ENCODE data around the gene TNFRSF21.

The TNFRSF21 gene

DNA sequence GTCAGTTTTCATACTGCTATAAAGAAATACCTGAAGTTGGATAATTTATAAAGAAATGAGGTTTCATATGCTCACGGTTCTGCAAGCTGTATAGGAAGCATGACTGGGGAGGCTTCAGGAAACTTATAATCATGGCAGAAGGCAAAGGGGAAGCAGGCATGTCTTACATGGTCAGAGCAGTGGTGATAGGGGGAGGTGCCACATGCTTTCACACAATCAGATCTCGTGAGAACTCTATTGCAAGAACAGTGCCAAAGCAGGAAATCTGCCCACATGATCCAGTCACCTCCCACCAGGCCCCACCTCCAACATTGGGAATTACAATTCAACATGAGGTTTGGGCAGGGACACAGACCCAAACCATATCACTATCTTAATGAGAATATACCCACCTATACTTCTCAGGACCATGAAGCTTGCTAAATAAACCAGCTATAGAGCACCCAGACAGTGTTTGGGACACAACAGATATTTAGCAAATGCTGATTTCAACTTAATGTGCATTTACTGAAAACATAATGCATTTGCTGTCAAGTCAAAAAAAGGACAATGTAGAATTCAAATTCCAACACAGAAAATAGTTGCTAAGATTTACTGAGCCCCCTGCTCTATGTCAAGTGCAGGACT, 63.8 kb downstream of the TNFRSF21 start:
- no peak overlapping the region for H3K4me3 ChIP-seq (ENCODE audit: low read depth, low read length)
- no peak for DNase-seq (ENCODE audit: low read depth, low spot score)
- in situ Hi-C loops (cut with HindIII; ENCODE audit: low sequenced_read_pairs): no loop called here
- TF ChIP-seq, protein P1, sequence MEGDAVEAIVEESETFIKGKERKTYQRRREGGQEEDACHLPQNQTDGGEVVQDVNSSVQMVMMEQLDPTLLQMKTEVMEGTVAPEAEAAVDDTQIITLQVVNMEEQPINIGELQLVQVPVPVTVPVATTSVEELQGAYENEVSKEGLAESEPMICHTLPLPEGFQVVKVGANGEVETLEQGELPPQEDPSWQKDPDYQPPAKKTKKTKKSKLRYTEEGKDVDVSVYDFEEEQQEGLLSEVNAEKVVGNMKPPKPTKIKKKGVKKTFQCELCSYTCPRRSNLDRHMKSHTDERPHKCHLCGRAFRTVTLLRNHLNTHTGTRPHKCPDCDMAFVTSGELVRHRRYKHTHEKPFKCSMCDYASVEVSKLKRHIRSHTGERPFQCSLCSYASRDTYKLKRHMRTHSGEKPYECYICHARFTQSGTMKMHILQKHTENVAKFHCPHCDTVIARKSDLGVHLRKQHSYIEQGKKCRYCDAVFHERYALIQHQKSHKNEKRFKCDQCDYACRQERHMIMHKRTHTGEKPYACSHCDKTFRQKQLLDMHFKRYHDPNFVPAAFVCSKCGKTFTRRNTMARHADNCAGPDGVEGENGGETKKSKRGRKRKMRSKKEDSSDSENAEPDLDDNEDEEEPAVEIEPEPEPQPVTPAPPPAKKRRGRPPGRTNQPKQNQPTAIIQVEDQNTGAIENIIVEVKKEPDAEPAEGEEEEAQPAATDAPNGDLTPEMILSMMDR (IDR thresholded peaks at IDR 0.05; ENCODE audit: low read depth, low read length): no peak

DNA sequence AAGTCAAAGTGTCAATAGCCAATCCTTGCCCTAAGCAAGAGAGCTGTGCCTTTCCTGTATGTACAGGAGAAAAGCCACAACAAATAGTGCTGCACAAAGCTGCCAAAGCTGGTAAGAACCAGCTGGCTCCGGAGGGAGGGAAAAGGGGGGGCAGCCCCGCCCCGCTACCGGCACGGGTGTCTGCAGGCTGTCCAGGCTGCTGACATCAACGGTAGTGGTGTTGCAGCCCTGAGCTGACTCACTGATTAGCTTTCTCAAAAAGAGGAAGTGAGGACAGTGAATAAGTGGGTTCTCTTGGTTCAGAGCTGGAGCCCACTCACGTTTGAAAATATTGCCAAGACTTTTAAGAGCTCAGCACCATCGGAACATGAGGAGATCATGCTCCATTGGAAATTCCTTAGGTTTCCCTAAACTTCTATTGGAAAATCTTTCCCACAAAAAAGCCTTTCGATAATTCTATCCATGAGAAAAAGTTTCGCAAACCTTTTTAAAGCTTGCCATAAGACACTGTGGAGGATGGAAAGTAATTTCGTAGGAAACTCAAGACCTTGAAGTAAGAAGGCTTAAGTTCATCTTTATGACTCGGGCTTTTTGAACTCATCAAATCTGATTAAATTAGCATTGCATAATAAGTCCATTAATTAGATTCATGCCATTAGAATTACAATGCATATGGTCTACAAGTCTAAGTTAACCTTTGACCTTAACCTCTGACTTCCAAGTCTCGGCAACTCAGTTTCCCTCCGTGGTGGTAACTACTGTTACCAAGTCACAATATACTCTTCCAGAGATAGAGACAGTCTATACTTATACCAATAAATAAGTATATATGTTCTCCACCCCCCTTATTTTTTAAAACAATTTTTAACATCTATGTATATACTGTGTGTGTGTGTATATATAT, 67.0 kb downstream of the TNFRSF21 start:
- no peak overlapping the region for H3K4me3 ChIP-seq (ENCODE audit: low read depth, low read length)
- in situ Hi-C loops (cut with HindIII; ENCODE audit: low sequenced_read_pairs): no loop called here
- DNase-seq (ENCODE audit: low read depth, low spot score): peak; percentile 93
- TF ChIP-seq, protein P1 (IDR thresholded peaks at IDR 0.05; ENCODE audit: low read depth, low read length): no peak

DNA sequence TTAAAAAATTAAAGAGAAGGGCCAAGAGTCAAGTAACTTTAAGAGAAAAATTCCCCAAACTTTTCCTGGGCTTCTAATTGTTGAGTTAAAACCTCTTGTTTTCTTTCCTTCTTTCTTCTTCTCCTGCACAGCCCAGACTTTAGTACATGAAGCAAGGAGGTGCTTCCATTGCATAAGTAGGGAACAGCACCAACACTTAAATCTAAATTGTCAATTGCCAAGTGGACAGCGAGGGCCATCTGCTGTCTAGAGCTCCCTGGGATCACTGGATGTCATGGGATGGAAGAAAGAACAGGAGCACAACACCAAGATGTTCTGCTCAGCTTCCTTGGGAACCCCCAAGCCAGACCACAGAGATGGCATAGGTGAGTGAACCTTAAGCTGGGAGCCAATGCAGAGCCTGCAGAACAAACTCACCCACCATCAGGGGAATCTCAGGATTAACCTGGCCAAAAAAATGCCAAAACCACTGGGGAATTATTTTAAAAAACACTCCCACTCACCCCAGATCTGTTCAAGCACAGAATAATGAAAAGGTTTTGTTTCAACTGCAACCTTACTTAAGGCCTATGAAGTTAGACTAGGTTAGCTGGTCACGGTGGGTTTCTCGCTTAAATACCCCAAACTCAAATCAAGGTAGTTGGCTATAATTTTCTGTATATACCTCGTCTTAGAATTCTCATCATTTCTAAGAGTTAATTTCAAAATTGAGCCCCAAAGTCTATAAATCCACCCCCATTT, 67.8 kb downstream of the TNFRSF21 start:
- DNase-seq (ENCODE audit: low read depth, low spot score): no peak
- TF ChIP-seq, protein P1 (IDR thresholded peaks at IDR 0.05; ENCODE audit: low read depth, low read length): no peak
- in situ Hi-C loops (cut with HindIII; ENCODE audit: low sequenced_read_pairs): no loop called here
- H3K4me3 ChIP-seq (ENCODE audit: low read depth, low read length): no peak overlapping the region

DNA sequence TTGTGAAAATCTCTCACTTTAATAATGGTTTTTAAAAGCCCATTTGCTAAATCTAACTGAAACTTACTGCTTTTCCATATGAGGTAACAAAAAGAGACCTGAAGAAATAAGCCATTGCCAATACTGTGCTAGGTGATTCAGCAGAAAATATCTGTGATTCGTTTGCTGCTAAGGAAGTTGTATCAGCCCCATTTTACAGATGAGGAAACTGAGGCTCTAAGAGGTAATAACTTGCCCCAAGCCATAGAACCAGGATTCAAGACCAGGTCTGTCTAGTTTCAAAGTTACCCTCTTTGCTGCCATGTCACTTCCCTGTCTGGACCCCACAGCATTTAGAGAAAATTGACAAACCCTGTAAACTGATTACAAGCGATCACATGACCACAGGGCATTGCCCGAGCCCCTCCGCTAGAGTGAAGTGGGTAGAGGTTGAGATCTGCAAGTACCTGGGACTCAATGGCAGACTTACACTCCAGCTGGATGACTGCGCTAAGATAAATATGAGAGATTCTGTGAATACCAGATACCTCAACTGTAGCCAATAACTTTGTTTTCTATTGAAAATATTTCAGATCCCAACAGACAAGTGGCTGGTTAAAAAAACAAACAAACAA, 69.3 kb downstream of the TNFRSF21 start:
- in situ Hi-C loops (cut with HindIII; ENCODE audit: low sequenced_read_pairs): no loop called here
- no peak overlapping the region for H3K4me3 ChIP-seq (ENCODE audit: low read depth, low read length)
- DNase-seq (ENCODE audit: low read depth, low spot score): no peak
- TF ChIP-seq, protein P1 (IDR thresholded peaks at IDR 0.05; ENCODE audit: low read depth, low read length): no peak

DNA sequence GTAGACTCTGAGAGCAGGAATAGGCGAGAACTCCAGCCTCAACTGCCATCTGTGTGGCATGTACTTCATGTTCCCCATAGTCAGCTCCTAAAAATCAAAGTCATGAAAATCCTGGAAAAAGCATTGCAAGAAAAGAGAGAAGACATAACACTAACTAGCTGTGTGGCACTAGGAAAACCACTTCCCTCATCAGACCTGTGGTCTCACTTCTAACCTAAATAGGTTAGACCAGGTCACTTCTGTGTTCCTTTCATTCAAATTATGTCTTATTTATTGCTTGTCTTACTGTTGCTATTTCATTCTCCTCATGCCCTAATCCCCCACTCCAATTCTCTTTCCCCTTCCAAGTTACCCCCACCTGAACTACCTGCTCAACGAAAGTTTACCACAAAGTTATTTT, 70.2 kb downstream of the TNFRSF21 start:
- in situ Hi-C loops (cut with HindIII; ENCODE audit: low sequenced_read_pairs): no loop called here
- no peak overlapping the region for H3K4me3 ChIP-seq (ENCODE audit: low read depth, low read length)
- no peak for DNase-seq (ENCODE audit: low read depth, low spot score)
- TF ChIP-seq, protein P1 (IDR thresholded peaks at IDR 0.05; ENCODE audit: low read depth, low read length): no peak

DNA sequence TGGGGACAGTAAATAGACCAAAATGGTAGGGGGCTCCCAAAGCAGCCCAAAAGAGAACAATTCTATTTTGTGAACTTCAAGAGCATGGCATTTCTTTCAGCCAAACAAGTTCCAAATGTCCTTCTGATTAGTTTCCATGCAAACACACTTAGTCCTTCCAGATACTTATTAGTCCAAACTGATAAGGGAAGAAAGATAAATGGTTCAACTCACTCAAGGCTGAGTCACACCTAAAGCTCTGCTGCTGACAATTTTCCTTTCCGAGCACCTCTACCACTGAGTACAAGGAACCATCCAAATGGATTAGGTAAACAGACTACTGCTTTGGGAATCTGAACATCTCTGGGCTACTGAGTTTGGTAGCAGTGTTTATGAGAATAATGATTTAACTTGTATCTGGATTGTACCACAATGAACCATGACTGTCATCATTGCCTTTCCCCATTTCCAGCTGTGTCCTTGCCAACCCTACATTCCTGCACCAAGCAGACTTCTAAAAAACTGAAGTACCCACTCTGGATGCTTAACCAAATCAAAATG, 71.2 kb downstream of the TNFRSF21 start:
- TF ChIP-seq, protein P1 (IDR thresholded peaks at IDR 0.05; ENCODE audit: low read depth, low read length): no peak
- no peak overlapping the region for H3K4me3 ChIP-seq (ENCODE audit: low read depth, low read length)
- in situ Hi-C loops (cut with HindIII; ENCODE audit: low sequenced_read_pairs): no loop called here
- no peak for DNase-seq (ENCODE audit: low read depth, low spot score)

Measured in astrocyte of the spinal cord (primary cell).